GM20000 (cell line): Measurements from ENCODE around the gene DTX1.

Experiments used
- DNase-seq: peaks from one replicate; pipeline ENCODE4 v3.0.0; 2012; ENCODE audit warnings: low spot score
- CTCF ChIP-seq: IDR thresholded peaks from 2 replicates; pipeline ENCODE4 v1.5.1; 2012; ENCODE audit warnings: mild to moderate bottlenecking, control low read depth; ENCODE audit errors: extremely low read depth, missing control alignments

The DTX1 gene

GRCh38 chr12:113073586-113073985, 17.1 kb downstream of the DTX1 start:
- TF ChIP-seq CTCF, result no peak

GRCh38 chr12:113075137-113075683, 18.7 kb downstream of the DTX1 start:
- TF ChIP-seq CTCF, result no peak
- DNase-seq, result peak; percentile 93

More at GRCh38 chr12:113073586-113073985, 17.1 kb downstream of the DTX1 start:
- DNase-seq, result no peak

- TF ChIP-seq CTCF, result no peak
- no peak for DNase-seq
Observed at GRCh38 chr12:113077057-113077858, 20.7 kb downstream of the DTX1 start.

GRCh38 chr12:113077859-113078255, 21.3 kb downstream of the DTX1 start:
- no peak for DNase-seq

GRCh38 chr12:113081873-113082272, 25.3 kb downstream of the DTX1 start:
- TF ChIP-seq CTCF, result no peak
- DNase-seq, result no peak

More at GRCh38 chr12:113077859-113078255, 21.3 kb downstream of the DTX1 start:
- no peak for TF ChIP-seq CTCF

GRCh38 chr12:113082486-113083148, 26.1 kb downstream of the DTX1 start:
- peak; percentile 69 for DNase-seq
- TF ChIP-seq CTCF, result no peak

- DNase-seq, result no peak
- no peak for TF ChIP-seq CTCF
Observed at GRCh38 chr12:113083863-113084435, 27.4 kb downstream of the DTX1 start.
